Subcutaneous adipose tissue (tissue), 4 donors: Measurements from ENCODE around the gene CCL4. TPM values are rescaled to one million over a fixed set of nuclear protein-coding genes. Genes with fewer than 3 reads are reported as not detected.

Source experiments
- small RNA-seq: library from RNA; depleted of rRNA; stranded (forward); fragments of <200 nt; gene quantifications from one replicate; pipeline ENCODE3, GENCODE V24; 2016
- total RNA-seq, 4 donors: library from RNA; depleted of rRNA; stranded (reverse); fragments of >200 nt; gene quantifications; one replicate each; pipeline ENCODE4 v1.1.0, GENCODE V29; 2016
- TF ChIP-seq, protein P1 (sequence below): fragments of 450-650 bp; IDR thresholded peaks from one replicate; pipeline ENCODE4 v1.5.1; 2016; ENCODE audit warnings: low read depth, mild to moderate bottlenecking, control low read depth, antibody characterized with exemption, moderate library complexity

Gene CCL4
- total RNA-seq, 4 donors from 2014 or later: 2.2 to 4.2 (median 3.1) TPM; not detected in 1

DNA sequence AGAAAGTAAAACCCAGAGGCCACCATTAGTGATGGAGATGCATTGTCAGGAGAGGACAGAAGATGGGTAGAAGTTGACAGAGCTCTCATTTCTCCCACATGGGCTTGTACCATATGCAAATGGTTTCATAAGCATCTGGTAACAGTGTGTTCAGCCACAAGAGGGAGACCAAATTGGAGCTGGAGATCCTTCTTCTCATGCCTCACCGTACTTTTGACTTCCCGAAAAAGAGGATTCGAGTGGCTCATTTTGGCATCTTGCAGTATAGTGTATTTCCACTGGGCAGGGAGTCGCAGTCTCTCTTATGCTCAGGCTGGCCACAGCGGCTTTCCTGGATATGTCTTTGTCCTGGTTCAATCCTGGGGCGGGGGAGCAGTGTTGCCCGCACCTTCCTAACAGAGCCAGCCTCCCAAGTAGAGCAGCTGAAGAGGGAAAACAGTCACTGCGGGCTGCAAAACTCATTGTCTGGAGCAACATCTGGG lies 49.1 kb downstream of the CCL4 start:
- TF ChIP-seq, protein P1, sequence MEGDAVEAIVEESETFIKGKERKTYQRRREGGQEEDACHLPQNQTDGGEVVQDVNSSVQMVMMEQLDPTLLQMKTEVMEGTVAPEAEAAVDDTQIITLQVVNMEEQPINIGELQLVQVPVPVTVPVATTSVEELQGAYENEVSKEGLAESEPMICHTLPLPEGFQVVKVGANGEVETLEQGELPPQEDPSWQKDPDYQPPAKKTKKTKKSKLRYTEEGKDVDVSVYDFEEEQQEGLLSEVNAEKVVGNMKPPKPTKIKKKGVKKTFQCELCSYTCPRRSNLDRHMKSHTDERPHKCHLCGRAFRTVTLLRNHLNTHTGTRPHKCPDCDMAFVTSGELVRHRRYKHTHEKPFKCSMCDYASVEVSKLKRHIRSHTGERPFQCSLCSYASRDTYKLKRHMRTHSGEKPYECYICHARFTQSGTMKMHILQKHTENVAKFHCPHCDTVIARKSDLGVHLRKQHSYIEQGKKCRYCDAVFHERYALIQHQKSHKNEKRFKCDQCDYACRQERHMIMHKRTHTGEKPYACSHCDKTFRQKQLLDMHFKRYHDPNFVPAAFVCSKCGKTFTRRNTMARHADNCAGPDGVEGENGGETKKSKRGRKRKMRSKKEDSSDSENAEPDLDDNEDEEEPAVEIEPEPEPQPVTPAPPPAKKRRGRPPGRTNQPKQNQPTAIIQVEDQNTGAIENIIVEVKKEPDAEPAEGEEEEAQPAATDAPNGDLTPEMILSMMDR: no peak

DNA sequence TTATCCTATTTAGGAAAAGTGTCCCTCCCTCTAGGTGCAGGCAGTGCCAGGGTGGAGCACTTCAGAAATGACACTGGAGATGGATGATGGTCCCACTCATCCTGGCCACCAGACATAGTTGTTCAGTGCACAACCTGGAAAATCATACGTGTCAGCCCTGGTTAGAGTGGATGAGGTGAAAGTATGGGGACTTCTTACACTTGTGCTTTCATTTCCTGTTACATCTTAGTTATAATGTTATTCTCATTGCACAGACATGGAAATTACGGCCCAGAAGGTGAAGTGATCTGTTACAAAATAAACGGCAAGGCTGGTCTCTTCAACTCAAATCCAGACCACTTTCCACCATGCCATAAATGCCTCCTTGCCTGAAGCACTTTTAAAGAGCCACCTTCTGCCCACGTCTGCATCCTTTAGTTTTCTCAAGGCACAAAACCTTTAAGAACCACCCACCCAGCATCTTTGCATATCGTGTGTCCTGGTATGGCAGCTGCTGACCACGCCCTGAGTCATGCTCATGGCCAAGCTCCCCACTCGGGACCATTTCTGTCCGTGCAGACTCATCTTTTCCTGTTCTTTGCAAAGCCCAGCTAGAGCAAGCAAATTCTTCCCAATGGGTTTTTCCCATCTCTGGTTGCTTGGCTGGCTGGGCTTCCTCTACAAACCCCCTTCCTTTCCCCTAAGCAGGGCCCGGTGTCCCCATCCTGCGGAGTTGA lies 50.4 kb downstream of the CCL4 start:
- TF ChIP-seq, protein P1: no peak

Small RNA genes lying within 50 kb of the gene (small RNA-seq; reads per million reads assigned to genes)
- not detected for gene RN7SL301P

Other genes with a start within 250 kb of the CCL4 start
- gene HEATR9, start 234.9 kb upstream of the CCL4 start, total RNA-seq: not detected
- 10 to 100 TPM in 1 of 4 donors, 1 to 10 TPM in 1, under 1 TPM in 1, not detected in 1; 0.82 to 11.2 (median 6.8) TPM for gene CCL5, start 223.5 kb upstream of the CCL4 start, total RNA-seq
- gene RDM1, start 173.1 kb upstream of the CCL4 start, total RNA-seq: not detected
- gene LYZL6, start 160.1 kb upstream of the CCL4 start, total RNA-seq: not detected
- 1 to 10 TPM in 1 of 4 donors, under 1 TPM in 1, not detected in 2; 0.34 to 2.6 TPM for gene CCL16, start 122.3 kb upstream of the CCL4 start, total RNA-seq
- gene CCL14, start 117.1 kb upstream of the CCL4 start, total RNA-seq: 10 to 100 TPM; 33.5 to 48.7 (median 46.5) TPM
- not detected for gene CCL15, start 102.3 kb upstream of the CCL4 start, total RNA-seq
- gene CCL23, start 85.9 kb upstream of the CCL4 start, total RNA-seq: 10 to 100 TPM in 2 of 4 donors, 1 to 10 TPM in 2; 3.4 to 13.7 (median 9.1) TPM
- 10 to 100 TPM in 1 of 4 donors, 1 to 10 TPM in 1, under 1 TPM in 1, not detected in 1; 0.66 to 19.2 (median 2.2) TPM for gene CCL18, start 39.6 kb upstream of the CCL4 start, total RNA-seq
- gene CCL3, start 13.7 kb upstream of the CCL4 start, total RNA-seq: 10 to 100 TPM in 1 of 4 donors, 1 to 10 TPM in 2, under 1 TPM in 1; 0.98 to 14.1 (median 1.7) TPM
- gene TBC1D3B, start 72.8 kb downstream of the CCL4 start, total RNA-seq: 1 to 10 TPM in 1 of 4 donors, not detected in 3; 2.9 TPM
- gene CCL3L1, start 92.9 kb downstream of the CCL4 start, total RNA-seq: 1 to 10 TPM in 1 of 4 donors, not detected in 3; 3.9 TPM
- not detected for gene CCL4L2, start 107.2 kb downstream of the CCL4 start, total RNA-seq
- gene TBC1D3I, start 160.7 kb downstream of the CCL4 start, total RNA-seq: not detected
- gene TBC1D3G, start 220.1 kb downstream of the CCL4 start, total RNA-seq: 1 to 10 TPM in 1 of 4 donors, not detected in 3; 3.1 TPM